B cell (primary cell): ENCODE measurements around the gene TRNAU1AP. TPM values are rescaled to one million over a fixed set of nuclear protein-coding genes. Genes with fewer than 3 reads are reported as not detected.
A peak's percentile ranks its signal among the peaks of the same experiment; 100 is the strongest.

Source experiments
- ATAC-seq: fragments of 200-7000 bp; cut with Tn5 transposase; one replicate; pipeline ENCODE4 v1.10.0; 2021; ENCODE audit warnings: low read depth, mild to moderate bottlenecking, moderate number of reproducible peaks, moderate library complexity
- CTCF ChIA-PET: fragments of 350-600 bp; sonication (Branson Sonifier 250); formaldehyde crosslinking; loops from one replicate; lab custom pipeline; 2021; ENCODE audit warnings: antibody characterized with exemption, inconsistent platforms; lab: Charles Lee
- POLR2A ChIA-PET: fragments of 350-600 bp; sonication (Branson Sonifier 250); formaldehyde crosslinking; loops from one replicate; lab custom pipeline; 2021; ENCODE audit warnings: antibody characterized with exemption; lab: Charles Lee
- DNase-seq: peaks from one replicate; pipeline ENCODE4 v3.0.0; 2013
- H2AFZ ChIP-seq: 2 replicates; pipeline ENCODE4 v1.6.1; 2012; ENCODE audit warnings: mild to moderate bottlenecking, low read depth, low read length; ENCODE audit not compliant: insufficient read depth, poor library complexity, severe bottlenecking
- H3K27ac ChIP-seq, 2 donors: 1 replicate in 1 of 2; 2 replicates in 1 of 2; pipeline ENCODE4 v1.5.1; 2012 to 2013; ENCODE audit warnings: low read length in 2 of 2, mild to moderate bottlenecking in 2 of 2, moderate library complexity in 1 of 2
- H3K27me3 ChIP-seq, 4 experiments: fragments of 200-600 bp in 1 of 4; sonication (generic) in 1 of 4; replicated peaks in 1 of 4; 1 replicate in 2 of 4; 2 replicates in 2 of 4; pipeline versions ENCODE4 v1.6.1 to v1.7.0; 2013 to 2016; ENCODE audit warnings: low read length in 3 of 4, mild to moderate bottlenecking in 2 of 4, mixed read lengths in 1 of 4, moderate library complexity in 1 of 4; ENCODE audit not compliant: insufficient read depth in 4 of 4, control insufficient read depth in 3 of 4; ENCODE audit errors: control extremely low read depth in 1 of 4
- H3K36me3 ChIP-seq, 2 experiments: replicated peaks in 1 of 2; 1 replicate in 1 of 2; 2 replicates in 1 of 2; pipeline versions ENCODE4 v1.6.1 to v1.7.1; 2013; ENCODE audit warnings: low read length in 1 of 2; ENCODE audit not compliant: insufficient read depth in 2 of 2, control insufficient read depth in 1 of 2; ENCODE audit errors: control extremely low read depth in 1 of 2, extremely low read depth in 1 of 2
- H3K4me1 ChIP-seq, 2 donors: fragments of 200-600 bp in 1 of 2; sonication (generic) in 1 of 2; 1 replicate in 1 of 2; 2 replicates in 1 of 2; pipeline versions ENCODE4 v1.5.1 to v1.6.1; 2013 to 2017; ENCODE audit warnings: low read length in 2 of 2; ENCODE audit not compliant: control insufficient read depth in 2 of 2, insufficient read depth in 2 of 2
- H3K4me2 ChIP-seq: replicated peaks from 2 replicates; pipeline ENCODE3; 2012; ENCODE audit warnings: mild to moderate bottlenecking, low read depth, low read length; ENCODE audit not compliant: poor library complexity, severe bottlenecking
- H3K4me3 ChIP-seq, 5 experiments: fragments of 200-600 bp in 1 of 5; sonication (generic) in 1 of 5; 1 replicate in 3 of 5; 2 replicates in 2 of 5; pipeline versions ENCODE4 v1.5.1 to v1.7.0; 2011 to 2016; ENCODE audit warnings: low read length in 4 of 5, mild to moderate bottlenecking in 4 of 5, low read depth in 2 of 5, control low read depth in 1 of 5, moderate library complexity in 1 of 5; ENCODE audit not compliant: insufficient read depth in 1 of 5; ENCODE audit errors: control extremely low read depth in 1 of 5, extremely low read depth in 1 of 5
- H3K79me2 ChIP-seq: fragments of 200-600 bp; sonication (generic); one replicate; pipeline ENCODE4 v1.6.0; 2016; ENCODE audit warnings: low read length; ENCODE audit not compliant: control insufficient read depth, insufficient read depth
- H3K9ac ChIP-seq: fragments of 200-600 bp; sonication (generic); 2 replicates; pipeline ENCODE4 v1.6.1; 2017; ENCODE audit warnings: mild to moderate bottlenecking, low read length, moderate library complexity
- H3K9me3 ChIP-seq, 3 donors: one replicate each; pipeline versions ENCODE4 v1.6.1 to v1.7.1; 2013; ENCODE audit warnings: low read length in 2 of 3; ENCODE audit not compliant: control insufficient read depth in 2 of 3, insufficient read depth in 1 of 3; ENCODE audit errors: control extremely low read depth in 1 of 3
- H4K20me1 ChIP-seq: 2 replicates; pipeline ENCODE4 v1.6.0; 2012; ENCODE audit warnings: mild to moderate bottlenecking, low read length; ENCODE audit not compliant: insufficient read depth, control insufficient read depth, poor library complexity, severe bottlenecking
- H3K27ac Mint-ChIP-seq: one replicate; pipeline ENCODE4 v1.8.0; 2021; ENCODE audit warnings: mixed read lengths
- H3K27me3 Mint-ChIP-seq: one replicate; pipeline ENCODE4 v1.8.0; 2021; ENCODE audit warnings: mixed read lengths
- H3K4me1 Mint-ChIP-seq: one replicate; pipeline ENCODE4 v1.8.0; 2021; ENCODE audit warnings: mixed read lengths
- H3K4me3 Mint-ChIP-seq: one replicate; pipeline ENCODE4 v1.8.0; 2021; ENCODE audit warnings: mixed read lengths
- H3K9me3 Mint-ChIP-seq: one replicate; pipeline ENCODE4 v1.8.0; 2022; ENCODE audit warnings: mixed read lengths; ENCODE audit not compliant: insufficient read depth
- EZH2 ChIP-seq: IDR thresholded peaks from 2 replicates; pipeline ENCODE4 v1.6.1; 2012; ENCODE audit warnings: borderline replicate concordance, low read depth, mild to moderate bottlenecking, moderate library complexity, low read length; ENCODE audit not compliant: insufficient read depth, poor library complexity, severe bottlenecking
- WGBS: methylation state at CpG from one replicate; pipeline ENCODE4 v1.1.5; 2013; ENCODE audit warnings: missing lambda C conversion rate; ENCODE audit not compliant: insufficient coverage; 5-methylcytosine and 5-hydroxymethylcytosine counted together
- intact Hi-C: fragments of 100-400 bp; cut with micrococcal nuclease; formaldehyde crosslinking; loops from one replicate; pipeline ENCODE4 v1.10.0; 2022
- polyA minus RNA-seq: library from RNA; depleted of rRNA, polyadenylated mRNA; stranded (reverse); fragments of >200 nt; gene quantifications from 2 replicates; pipeline ENCODE4 v1.2.3, GENCODE V29; 2012
- polyA plus RNA-seq: library from polyadenylated mRNA; depleted of rRNA; stranded (reverse); fragments of >200 nt; gene quantifications from 2 replicates; pipeline ENCODE4 v1.2.3, GENCODE V29; 2012
- total RNA-seq, 2 donors: library from RNA; stranded (reverse); fragments of 120-200 nt in 1 of 2; gene quantifications; 1 replicate in 1 of 2; 2 replicates in 1 of 2; pipeline versions ENCODE4 v1.2.3 to v1.2.4, GENCODE V29; 2013 to 2022
- TF ChIP-seq, protein P1 (sequence below): fragments of 200-600 bp; IDR thresholded peaks from one replicate; pipeline ENCODE4 v1.8.0; 2022; ENCODE audit warnings: antibody characterized with exemption, mild to moderate bottlenecking

The TRNAU1AP gene
- 45.2 and 48.5 TPM in 2 replicates for total RNA-seq
- 37.9 TPM for total RNA-seq (2013)
- polyA plus RNA-seq: 39.8 and 42.1 TPM in 2 replicates
- polyA minus RNA-seq: 14.0 and 18.8 TPM in 2 replicates

- H3K79me2 ChIP-seq: peaks cover 16% of the 10 kb centered on the region
- peak within 1 kb of the TSS; percentile 92 for H3K9ac ChIP-seq
- H3K4me2 ChIP-seq: peak within 1 kb of the TSS; percentile 85
- no peaks in the 10 kb centered on the region for H3K27me3 ChIP-seq
- no peaks in the 10 kb centered on the region for H3K27me3 Mint-ChIP-seq
- peaks cover 0 to 10% of the 10 kb centered on the region in 2 experiments for H3K36me3 ChIP-seq
- H3K27ac ChIP-seq: peak within 1 kb of the TSS; percentile 82 to 86
- H2AFZ ChIP-seq: peak within 1 kb of the TSS; percentile 94
- under 1% methylated on average over 62 of the region's 63 CpGs for WGBS
- intact Hi-C loops: loop anchor here (1.0 to 2.0 kb wide), 7 partner anchors 28 to 183 kb away; partner anchors contain the start of genes GMEB1, RNU11, TAF12 and YTHDF2
- POLR2A ChIA-PET: interaction anchor here (0.6 to 2.3 kb wide), 8 partner anchors 20 to 224 kb away, joined by 3 to 21 read pairs (median 4); partner anchors contain the start of genes MED18, RCC1, RNU11 and YTHDF2
- CTCF ChIA-PET: interaction anchor here (0.9 to 3.9 kb wide), 4 partner anchors 28 to 184 kb away, joined by 3 to 23 read pairs (median 4); partner anchors contain the start of gene YTHDF2
- no peaks in the 10 kb centered on the region for H3K9me3 ChIP-seq
- H3K9me3 Mint-ChIP-seq: no peaks in the 10 kb centered on the region
- H3K4me3 Mint-ChIP-seq: peak within 1 kb of the TSS; percentile 100
- TF ChIP-seq, protein P1, sequence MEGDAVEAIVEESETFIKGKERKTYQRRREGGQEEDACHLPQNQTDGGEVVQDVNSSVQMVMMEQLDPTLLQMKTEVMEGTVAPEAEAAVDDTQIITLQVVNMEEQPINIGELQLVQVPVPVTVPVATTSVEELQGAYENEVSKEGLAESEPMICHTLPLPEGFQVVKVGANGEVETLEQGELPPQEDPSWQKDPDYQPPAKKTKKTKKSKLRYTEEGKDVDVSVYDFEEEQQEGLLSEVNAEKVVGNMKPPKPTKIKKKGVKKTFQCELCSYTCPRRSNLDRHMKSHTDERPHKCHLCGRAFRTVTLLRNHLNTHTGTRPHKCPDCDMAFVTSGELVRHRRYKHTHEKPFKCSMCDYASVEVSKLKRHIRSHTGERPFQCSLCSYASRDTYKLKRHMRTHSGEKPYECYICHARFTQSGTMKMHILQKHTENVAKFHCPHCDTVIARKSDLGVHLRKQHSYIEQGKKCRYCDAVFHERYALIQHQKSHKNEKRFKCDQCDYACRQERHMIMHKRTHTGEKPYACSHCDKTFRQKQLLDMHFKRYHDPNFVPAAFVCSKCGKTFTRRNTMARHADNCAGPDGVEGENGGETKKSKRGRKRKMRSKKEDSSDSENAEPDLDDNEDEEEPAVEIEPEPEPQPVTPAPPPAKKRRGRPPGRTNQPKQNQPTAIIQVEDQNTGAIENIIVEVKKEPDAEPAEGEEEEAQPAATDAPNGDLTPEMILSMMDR: no peak
- TF ChIP-seq EZH2: no peak
- H3K4me1 Mint-ChIP-seq: peaks cover 18% of the 10 kb centered on the region
- no peaks in the 10 kb centered on the region for H4K20me1 ChIP-seq
- ATAC-seq (peak; percentile 94), DNase-seq (peak; percentile 98)
- H3K4me1 ChIP-seq: peaks cover 5 to 17% of the 10 kb centered on the region in 2 donors
- peak within 1 kb of the TSS; percentile 77 to 97 (median 90) for H3K4me3 ChIP-seq
- peak within 1 kb of the TSS; percentile 99 for H3K27ac Mint-ChIP-seq
These were observed at the start of gene TRNAU1AP for GRCh38 chr1:28552758-28553663. Gene TRNAU1AP, plus strand, starts transcription at chr1:28553085. Its CDS starts 26 bp downstream, at chr1:28553111.
